ENCODE results near the gene KIFC3.

GRCh38 chr16:57801098-57801808 is 1.0 kb downstream of the KIFC3 start:
- TF ChIP-seq CTCF (IDR thresholded peaks at IDR 0.05) (no peak), POLR2A (IDR thresholded peaks at IDR 0.05) (no peak)
